LHCN-M2 (cell line): ENCODE measurements around the gene ARSJ. TPM values are rescaled to one million over a fixed set of nuclear protein-coding genes. Genes with fewer than 3 reads are reported as not detected.

Experiments
- total RNA-seq: library from RNA; depleted of rRNA; stranded (reverse); fragments of >200 nt; gene quantifications from 2 replicates; pipeline ENCODE4 v1.2.3, GENCODE V29; 2014; rRNA removed

The ARSJ gene
- total RNA-seq, 1 experiment from 2014 or later = 40.7 TPM

Other genes with a start within 250 kb of the ARSJ start
- 73.6 and 99.8 TPM in 2 replicates for gene CAMK2D, start 217.9 kb downstream of the ARSJ start, total RNA-seq